ENCODE measurements around the gene OPTC.
A peak's percentile ranks its signal among the peaks of the same experiment; 100 is the strongest.

OPTC gene

GRCh38 chr1:203549309-203549708 lies 55.4 kb downstream of the OPTC start:
- H3K9me3 ChIP-seq (ENCODE audit: control insufficient read depth, insufficient read depth, low read length) = no peaks in the 10 kb centered on the region
- H3K27ac ChIP-seq (ENCODE audit: low read depth, low read length) = peak overlapping the region; percentile 14
- no peaks in the 10 kb centered on the region for H3K27me3 ChIP-seq (ENCODE audit: control insufficient read depth, insufficient read depth, low read length)
- H3K36me3 ChIP-seq (ENCODE audit: control insufficient read depth, insufficient read depth, low read length) = no peaks in the 10 kb centered on the region
- peaks cover 33% of the 10 kb centered on the region for H3K4me1 ChIP-seq (ENCODE audit: control insufficient read depth, insufficient read depth, low read length)
- H3K4me3 ChIP-seq (ENCODE audit: low read depth, low read length) = no peak overlapping the region
- H3K9ac ChIP-seq (ENCODE audit: low read depth, low read length) = no peak overlapping the region

- H3K27me3 ChIP-seq (ENCODE audit: control insufficient read depth, insufficient read depth, low read length) = no peaks in the 10 kb centered on the region
- no peaks in the 10 kb centered on the region for H3K9me3 ChIP-seq (ENCODE audit: control insufficient read depth, insufficient read depth, low read length)
- H3K9ac ChIP-seq (ENCODE audit: low read depth, low read length) = no peak overlapping the region
- H3K36me3 ChIP-seq (ENCODE audit: control insufficient read depth, insufficient read depth, low read length) = no peaks in the 10 kb centered on the region
- H3K4me3 ChIP-seq (ENCODE audit: low read depth, low read length) = no peak overlapping the region
- H3K4me1 ChIP-seq (ENCODE audit: control insufficient read depth, insufficient read depth, low read length) = peaks cover 33% of the 10 kb centered on the region
- H3K27ac ChIP-seq (ENCODE audit: low read depth, low read length) = no peak overlapping the region
Measured at GRCh38 chr1:203550846-203551245, 56.9 kb downstream of the OPTC start.

- H3K36me3 ChIP-seq (ENCODE audit: control insufficient read depth, insufficient read depth, low read length) = no peaks in the 10 kb centered on the region
Measured at GRCh38 chr1:203551550-203551949, 57.6 kb downstream of the OPTC start.

GRCh38 chr1:203553496-203553895 lies 59.5 kb downstream of the OPTC start:
- Histone ChIP-seq H3K36me3 (ENCODE audit: control insufficient read depth, insufficient read depth, low read length) (no peaks in the 10 kb centered on the region), H3K9me3 (ENCODE audit: control insufficient read depth, insufficient read depth, low read length) (no peaks in the 10 kb centered on the region), H3K9ac (ENCODE audit: low read depth, low read length) (no peak overlapping the region), H3K4me1 (ENCODE audit: control insufficient read depth, insufficient read depth, low read length) (peaks cover 44% of the 10 kb centered on the region), H3K4me3 (ENCODE audit: low read depth, low read length) (no peak overlapping the region), H3K27me3 (ENCODE audit: control insufficient read depth, insufficient read depth, low read length) (no peaks in the 10 kb centered on the region), H3K27ac (ENCODE audit: low read depth, low read length) (no peak overlapping the region)

More at GRCh38 chr1:203551550-203551949, 57.6 kb downstream of the OPTC start:
- H3K4me1 ChIP-seq (ENCODE audit: control insufficient read depth, insufficient read depth, low read length) = peaks cover 40% of the 10 kb centered on the region
- no peaks in the 10 kb centered on the region for H3K27me3 ChIP-seq (ENCODE audit: control insufficient read depth, insufficient read depth, low read length)
- H3K9me3 ChIP-seq (ENCODE audit: control insufficient read depth, insufficient read depth, low read length) = no peaks in the 10 kb centered on the region
- H3K27ac ChIP-seq (ENCODE audit: low read depth, low read length) = no peak overlapping the region
- no peak overlapping the region for H3K4me3 ChIP-seq (ENCODE audit: low read depth, low read length)
- H3K9ac ChIP-seq (ENCODE audit: low read depth, low read length) = no peak overlapping the region

GRCh38 chr1:203554071-203554470 lies 60.1 kb downstream of the OPTC start:
- Histone ChIP-seq H3K4me1 (ENCODE audit: control insufficient read depth, insufficient read depth, low read length) (peaks cover 39% of the 10 kb centered on the region), H3K27ac (ENCODE audit: low read depth, low read length) (no peak overlapping the region), H3K9me3 (ENCODE audit: control insufficient read depth, insufficient read depth, low read length) (no peaks in the 10 kb centered on the region), H3K36me3 (ENCODE audit: control insufficient read depth, insufficient read depth, low read length) (no peaks in the 10 kb centered on the region), H3K4me3 (ENCODE audit: low read depth, low read length) (no peak overlapping the region), H3K27me3 (ENCODE audit: control insufficient read depth, insufficient read depth, low read length) (no peaks in the 10 kb centered on the region), H3K9ac (ENCODE audit: low read depth, low read length) (no peak overlapping the region)

GRCh38 chr1:203555076-203555475 lies 61.1 kb downstream of the OPTC start:
- Histone ChIP-seq H3K4me1 (ENCODE audit: control insufficient read depth, insufficient read depth, low read length) (peaks cover 34% of the 10 kb centered on the region), H3K9ac (ENCODE audit: low read depth, low read length) (no peak overlapping the region), H3K36me3 (ENCODE audit: control insufficient read depth, insufficient read depth, low read length) (no peaks in the 10 kb centered on the region), H3K27me3 (ENCODE audit: control insufficient read depth, insufficient read depth, low read length) (no peaks in the 10 kb centered on the region), H3K4me3 (ENCODE audit: low read depth, low read length) (no peak overlapping the region), H3K27ac (ENCODE audit: low read depth, low read length) (no peak overlapping the region), H3K9me3 (ENCODE audit: control insufficient read depth, insufficient read depth, low read length) (no peaks in the 10 kb centered on the region)

- no peaks in the 10 kb centered on the region for H3K9me3 ChIP-seq (ENCODE audit: control insufficient read depth, insufficient read depth, low read length)
- H3K27me3 ChIP-seq (ENCODE audit: control insufficient read depth, insufficient read depth, low read length) = no peaks in the 10 kb centered on the region
- H3K27ac ChIP-seq (ENCODE audit: low read depth, low read length) = no peak overlapping the region
- no peak overlapping the region for H3K4me3 ChIP-seq (ENCODE audit: low read depth, low read length)
- no peak overlapping the region for H3K9ac ChIP-seq (ENCODE audit: low read depth, low read length)
- no peaks in the 10 kb centered on the region for H3K36me3 ChIP-seq (ENCODE audit: control insufficient read depth, insufficient read depth, low read length)
- H3K4me1 ChIP-seq (ENCODE audit: control insufficient read depth, insufficient read depth, low read length) = peaks cover 34% of the 10 kb centered on the region
Measured at GRCh38 chr1:203555511-203556046, 61.6 kb downstream of the OPTC start.

GRCh38 chr1:203556047-203556851 lies 62.3 kb downstream of the OPTC start:
- no peaks in the 10 kb centered on the region for H3K9me3 ChIP-seq (ENCODE audit: control insufficient read depth, insufficient read depth, low read length)
- H3K27ac ChIP-seq (ENCODE audit: low read depth, low read length) = peak overlapping the region; percentile 40
- peak overlapping the region; percentile 23 for H3K4me3 ChIP-seq (ENCODE audit: low read depth, low read length)
- H3K9ac ChIP-seq (ENCODE audit: low read depth, low read length) = peak overlapping the region; percentile 42; the same call in 1 of the 2 replicates
- no peaks in the 10 kb centered on the region for H3K27me3 ChIP-seq (ENCODE audit: control insufficient read depth, insufficient read depth, low read length)
- H3K36me3 ChIP-seq (ENCODE audit: control insufficient read depth, insufficient read depth, low read length) = no peaks in the 10 kb centered on the region
- peaks cover 34% of the 10 kb centered on the region for H3K4me1 ChIP-seq (ENCODE audit: control insufficient read depth, insufficient read depth, low read length)

GRCh38 chr1:203557390-203557789 lies 63.4 kb downstream of the OPTC start:
- Histone ChIP-seq H3K9me3 (ENCODE audit: control insufficient read depth, insufficient read depth, low read length) (no peaks in the 10 kb centered on the region), H3K36me3 (ENCODE audit: control insufficient read depth, insufficient read depth, low read length) (no peaks in the 10 kb centered on the region), H3K4me3 (ENCODE audit: low read depth, low read length) (no peak overlapping the region), H3K9ac (ENCODE audit: low read depth, low read length) (no peak overlapping the region), H3K27me3 (ENCODE audit: control insufficient read depth, insufficient read depth, low read length) (no peaks in the 10 kb centered on the region), H3K4me1 (ENCODE audit: control insufficient read depth, insufficient read depth, low read length) (peaks cover 34% of the 10 kb centered on the region), H3K27ac (ENCODE audit: low read depth, low read length) (no peak overlapping the region)

- Histone ChIP-seq H3K27me3 (ENCODE audit: control insufficient read depth, insufficient read depth, low read length) (no peaks in the 10 kb centered on the region), H3K4me1 (ENCODE audit: control insufficient read depth, insufficient read depth, low read length) (peaks cover 34% of the 10 kb centered on the region), H3K9ac (ENCODE audit: low read depth, low read length) (no peak overlapping the region), H3K27ac (ENCODE audit: low read depth, low read length) (no peak overlapping the region), H3K4me3 (ENCODE audit: low read depth, low read length) (no peak overlapping the region), H3K9me3 (ENCODE audit: control insufficient read depth, insufficient read depth, low read length) (no peaks in the 10 kb centered on the region), H3K36me3 (ENCODE audit: control insufficient read depth, insufficient read depth, low read length) (no peaks in the 10 kb centered on the region)
Measured at GRCh38 chr1:203558064-203558760, 64.3 kb downstream of the OPTC start.

Measured in HUES48 (cell line).